Astrocyte (in vitro differentiated cells and primary cell): ENCODE data around the gene MYO9A. TPM values are rescaled to one million over a fixed set of nuclear protein-coding genes. Genes with fewer than 3 reads are reported as not detected.

Source experiments
- DNase-seq: peaks from one replicate; pipeline ENCODE4 v3.0.0-alpha.2; 2010; ENCODE audit warnings: low read depth
- FAIRE-seq: peaks from 2 replicates; lab custom pipeline; 2011; peaks lifted over from hg19 to GRCh38; lab: Jason Lieb, UNC
- H2AFZ ChIP-seq: 2 replicates; pipeline ENCODE4 v1.6.0; 2012; ENCODE audit warnings: low read depth, low read length, inconsistent platforms
- H3K27ac ChIP-seq: 2 replicates; pipeline ENCODE4 v1.5.1; 2011; ENCODE audit warnings: low read depth, low read length, inconsistent platforms
- H3K27me3 ChIP-seq: 2 replicates; pipeline ENCODE4 v1.6.0; 2011; ENCODE audit warnings: low read length, inconsistent platforms; ENCODE audit not compliant: insufficient read depth
- H3K36me3 ChIP-seq: 2 replicates; pipeline ENCODE4 v1.5.1; 2011; ENCODE audit warnings: low read length, inconsistent platforms; ENCODE audit not compliant: insufficient read depth
- H3K4me1 ChIP-seq: 2 replicates; pipeline ENCODE4 v1.5.1; 2011; ENCODE audit warnings: low read length, inconsistent platforms; ENCODE audit not compliant: insufficient read depth
- H3K4me2 ChIP-seq: 2 replicates; pipeline ENCODE4 v1.6.0; 2012; ENCODE audit warnings: low read length, inconsistent platforms
- H3K4me3 ChIP-seq: 2 replicates; pipeline ENCODE4 v1.5.1; 2011; ENCODE audit warnings: low read depth, mild to moderate bottlenecking, low read length, inconsistent platforms; ENCODE audit not compliant: insufficient read depth
- H3K79me2 ChIP-seq: 2 replicates; pipeline ENCODE4 v1.6.0; 2012; ENCODE audit warnings: mild to moderate bottlenecking, low read length, inconsistent platforms; ENCODE audit not compliant: insufficient read depth
- H3K9ac ChIP-seq: 2 replicates; pipeline ENCODE4 v1.6.0; 2012; ENCODE audit warnings: mild to moderate bottlenecking, low read length, inconsistent platforms
- H3K9me3 ChIP-seq: 2 replicates; pipeline ENCODE4 v1.5.1; 2012; ENCODE audit warnings: low read depth, mild to moderate bottlenecking, low read length, inconsistent platforms; ENCODE audit not compliant: insufficient read depth
- H4K20me1 ChIP-seq: 2 replicates; pipeline ENCODE4 v1.6.0; 2012; ENCODE audit warnings: low read length, inconsistent platforms; ENCODE audit not compliant: insufficient read depth
- H3K27ac Mint-ChIP-seq: one replicate; pipeline ENCODE4 v1.8.0; 2021; ENCODE audit warnings: mild to moderate bottlenecking, mixed read lengths; ENCODE audit not compliant: unreplicated experiment
- H3K27me3 Mint-ChIP-seq: one replicate; pipeline ENCODE4 v1.8.0; 2021; ENCODE audit warnings: low read depth, mixed read lengths; ENCODE audit not compliant: unreplicated experiment
- H3K36me3 Mint-ChIP-seq: one replicate; pipeline ENCODE4 v1.8.0; 2021; ENCODE audit warnings: low read depth, mixed read lengths; ENCODE audit not compliant: unreplicated experiment
- H3K4me1 Mint-ChIP-seq: one replicate; pipeline ENCODE4 v1.8.0; 2021; ENCODE audit warnings: low read depth, mixed read lengths; ENCODE audit not compliant: unreplicated experiment
- H3K4me3 Mint-ChIP-seq: one replicate; pipeline ENCODE4 v1.8.0; 2021; ENCODE audit warnings: mild to moderate bottlenecking, moderate library complexity, mixed read lengths; ENCODE audit not compliant: unreplicated experiment
- H3K9me3 Mint-ChIP-seq: one replicate; pipeline ENCODE4 v1.8.0; 2021; ENCODE audit warnings: mild to moderate bottlenecking, mixed read lengths; ENCODE audit not compliant: unreplicated experiment
- EZH2 ChIP-seq: IDR thresholded peaks from 2 replicates; pipeline ENCODE4 v1.6.1; 2012; ENCODE audit warnings: mild to moderate bottlenecking, low read length, inconsistent platforms; ENCODE audit not compliant: insufficient read depth
- total RNA-seq: library from RNA; stranded (reverse); gene quantifications from 2 replicates; pipeline ENCODE4 v1.2.1, GENCODE V29; 2021
- TF ChIP-seq, protein P1 (sequence below): IDR thresholded peaks from 2 replicates; pipeline ENCODE4 v1.5.1; 2011; ENCODE audit warnings: low read depth, mild to moderate bottlenecking, inconsistent platforms, low read length, moderate library complexity; ENCODE audit not compliant: insufficient read depth

MYO9A gene
- total RNA-seq, 1 donor from 2014 or later, result 26.4 TPM

DNA sequence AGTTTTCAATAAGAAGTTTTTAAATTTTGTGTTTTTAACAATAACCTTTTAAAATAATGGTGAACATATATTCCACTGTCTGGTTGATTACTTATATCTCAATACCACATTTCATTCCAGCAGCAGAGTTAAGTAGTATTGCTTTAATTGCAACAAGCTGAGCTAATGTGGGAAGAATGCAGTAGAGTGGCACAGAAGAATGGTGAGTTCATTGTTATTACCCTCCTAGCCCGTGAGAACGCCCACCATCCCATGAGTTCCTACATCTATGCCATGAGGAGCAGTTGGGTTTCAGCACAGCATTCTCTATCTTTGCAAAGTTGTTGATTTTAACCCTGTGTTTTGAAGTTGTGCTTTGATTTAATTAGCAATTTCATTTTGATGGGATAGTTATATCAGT, 325.4 kb downstream of the MYO9A start:
- Histone ChIP-seq H2AFZ (no peak overlapping the region), H3K27me3 (no peaks in the 10 kb centered on the region), H3K4me3 (no peak overlapping the region), H3K4me1 (peaks cover 26% of the 10 kb centered on the region), H3K36me3 (no peaks in the 10 kb centered on the region), H3K79me2 (no peaks in the 10 kb centered on the region), H3K4me2 (no peak overlapping the region), H3K9me3 (no peaks in the 10 kb centered on the region), H3K9ac (no peak overlapping the region), H4K20me1 (no peaks in the 10 kb centered on the region), H3K27ac (peak overlapping the region; percentile 30)
- TF ChIP-seq EZH2, result no peak
- TF ChIP-seq, protein P1, sequence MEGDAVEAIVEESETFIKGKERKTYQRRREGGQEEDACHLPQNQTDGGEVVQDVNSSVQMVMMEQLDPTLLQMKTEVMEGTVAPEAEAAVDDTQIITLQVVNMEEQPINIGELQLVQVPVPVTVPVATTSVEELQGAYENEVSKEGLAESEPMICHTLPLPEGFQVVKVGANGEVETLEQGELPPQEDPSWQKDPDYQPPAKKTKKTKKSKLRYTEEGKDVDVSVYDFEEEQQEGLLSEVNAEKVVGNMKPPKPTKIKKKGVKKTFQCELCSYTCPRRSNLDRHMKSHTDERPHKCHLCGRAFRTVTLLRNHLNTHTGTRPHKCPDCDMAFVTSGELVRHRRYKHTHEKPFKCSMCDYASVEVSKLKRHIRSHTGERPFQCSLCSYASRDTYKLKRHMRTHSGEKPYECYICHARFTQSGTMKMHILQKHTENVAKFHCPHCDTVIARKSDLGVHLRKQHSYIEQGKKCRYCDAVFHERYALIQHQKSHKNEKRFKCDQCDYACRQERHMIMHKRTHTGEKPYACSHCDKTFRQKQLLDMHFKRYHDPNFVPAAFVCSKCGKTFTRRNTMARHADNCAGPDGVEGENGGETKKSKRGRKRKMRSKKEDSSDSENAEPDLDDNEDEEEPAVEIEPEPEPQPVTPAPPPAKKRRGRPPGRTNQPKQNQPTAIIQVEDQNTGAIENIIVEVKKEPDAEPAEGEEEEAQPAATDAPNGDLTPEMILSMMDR, result no peak
- DNase-seq, result peak; percentile 83
- Mint-ChIP-seq H3K9me3 (peaks cover 3% of the 10 kb centered on the region), H3K4me1 (peaks cover 21% of the 10 kb centered on the region), H3K4me3 (no peak overlapping the region), H3K27ac (peak overlapping the region; percentile 53), H3K27me3 (peaks cover 3% of the 10 kb centered on the region), H3K36me3 (no peaks in the 10 kb centered on the region)
- no peak for FAIRE-seq

- peaks cover 3% of the 10 kb centered on the region for H3K9me3 Mint-ChIP-seq
- no peaks in the 10 kb centered on the region for H4K20me1 ChIP-seq
- peak overlapping the region; percentile 52 for H3K4me2 ChIP-seq
These were observed 326.0 kb downstream of the MYO9A start for GRCh38 chr15:71791975-71792374.

GRCh38 chr15:71790081-71790480, 327.9 kb downstream of the MYO9A start:
- H3K4me3 Mint-ChIP-seq, result peak overlapping the region; percentile 31
- FAIRE-seq, result no peak
- H3K36me3 ChIP-seq, result no peaks in the 10 kb centered on the region
- peaks cover 3% of the 10 kb centered on the region for H3K27me3 Mint-ChIP-seq
- no peak overlapping the region for H3K27ac Mint-ChIP-seq
- peaks cover 21% of the 10 kb centered on the region for H3K4me1 Mint-ChIP-seq
- H3K27ac ChIP-seq, result peak overlapping the region; percentile 75
- TF ChIP-seq, protein P1, result no peak
- no peak for TF ChIP-seq EZH2
- H4K20me1 ChIP-seq, result no peaks in the 10 kb centered on the region
- peak overlapping the region; percentile 42 for H3K4me2 ChIP-seq
- peaks cover 3% of the 10 kb centered on the region for H3K9me3 Mint-ChIP-seq
- DNase-seq, result peak; percentile 58
- no peaks in the 10 kb centered on the region for H3K27me3 ChIP-seq
- H3K9me3 ChIP-seq, result no peaks in the 10 kb centered on the region
- no peaks in the 10 kb centered on the region for H3K79me2 ChIP-seq
- H3K9ac ChIP-seq, result peak overlapping the region; percentile 28
- no peak overlapping the region for H3K4me3 ChIP-seq
- H2AFZ ChIP-seq, result no peak overlapping the region
- H3K36me3 Mint-ChIP-seq, result no peaks in the 10 kb centered on the region
- peaks cover 26% of the 10 kb centered on the region for H3K4me1 ChIP-seq

More at GRCh38 chr15:71791975-71792374, 326.0 kb downstream of the MYO9A start:
- peak overlapping the region; percentile 53 for H3K27ac Mint-ChIP-seq
- H3K4me1 Mint-ChIP-seq, result peaks cover 21% of the 10 kb centered on the region
- no peak for FAIRE-seq
- Histone ChIP-seq H3K9me3 (no peaks in the 10 kb centered on the region), H2AFZ (no peak overlapping the region), H3K27ac (peak overlapping the region; percentile 30), H3K4me1 (peaks cover 26% of the 10 kb centered on the region), H3K4me3 (no peak overlapping the region), H3K27me3 (no peaks in the 10 kb centered on the region), H3K79me2 (no peaks in the 10 kb centered on the region), H3K36me3 (no peaks in the 10 kb centered on the region), H3K9ac (peak overlapping the region; percentile 10)
- H3K4me3 Mint-ChIP-seq, result no peak overlapping the region
- no peaks in the 10 kb centered on the region for H3K36me3 Mint-ChIP-seq
- peaks cover 3% of the 10 kb centered on the region for H3K27me3 Mint-ChIP-seq
- no peak for TF ChIP-seq EZH2
- TF ChIP-seq, protein P1, result no peak
- no peak for DNase-seq
